ENCODE data around the gene CLCN2.
A peak's percentile ranks its signal among the peaks of the same experiment; 100 is the strongest.

The CLCN2 gene

GRCh38 chr3:184298759-184299487, 62.5 kb downstream of the CLCN2 start, which contains the start of gene PSMD2:
TSS of gene PSMD2 (plus strand) at chr3:184299241. CDS start at chr3:184299267, 26 bp downstream.
- H3K4me3 ChIP-seq (ENCODE audit: low read depth, low read length) = peak within 1 kb of the TSS; percentile 82
- TF ChIP-seq CTCF (IDR thresholded peaks at IDR 0.05; ENCODE audit: low read depth, low read length) = no peak

GRCh38 chr3:184296616-184297015, 64.8 kb downstream of the CLCN2 start:
- H3K4me3 ChIP-seq (ENCODE audit: low read depth, low read length) = no peak overlapping the region
- TF ChIP-seq CTCF (IDR thresholded peaks at IDR 0.05; ENCODE audit: low read depth, low read length) = no peak
